Measurements from ENCODE around the gene CCL1.

DNA sequence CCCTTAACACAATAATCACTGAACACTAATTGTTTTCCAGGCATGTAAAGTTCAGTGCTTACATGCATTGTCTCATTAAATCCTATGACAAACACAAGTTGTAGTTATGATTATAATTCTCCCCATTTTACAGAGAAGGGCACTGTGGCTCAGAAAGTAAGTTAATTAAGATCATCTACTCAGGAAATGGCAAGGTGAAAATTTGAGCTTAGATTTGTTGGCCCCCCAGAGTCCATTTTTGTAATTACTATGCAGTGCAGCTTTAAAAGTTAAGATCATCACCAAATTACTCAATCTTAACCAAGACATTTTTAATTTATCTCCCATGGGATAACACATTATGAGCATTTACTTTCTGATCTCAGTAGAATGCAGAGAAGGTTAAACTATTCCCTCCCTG, 34.2 kb upstream of the CCL1 start:
- TF ChIP-seq, protein P1, sequence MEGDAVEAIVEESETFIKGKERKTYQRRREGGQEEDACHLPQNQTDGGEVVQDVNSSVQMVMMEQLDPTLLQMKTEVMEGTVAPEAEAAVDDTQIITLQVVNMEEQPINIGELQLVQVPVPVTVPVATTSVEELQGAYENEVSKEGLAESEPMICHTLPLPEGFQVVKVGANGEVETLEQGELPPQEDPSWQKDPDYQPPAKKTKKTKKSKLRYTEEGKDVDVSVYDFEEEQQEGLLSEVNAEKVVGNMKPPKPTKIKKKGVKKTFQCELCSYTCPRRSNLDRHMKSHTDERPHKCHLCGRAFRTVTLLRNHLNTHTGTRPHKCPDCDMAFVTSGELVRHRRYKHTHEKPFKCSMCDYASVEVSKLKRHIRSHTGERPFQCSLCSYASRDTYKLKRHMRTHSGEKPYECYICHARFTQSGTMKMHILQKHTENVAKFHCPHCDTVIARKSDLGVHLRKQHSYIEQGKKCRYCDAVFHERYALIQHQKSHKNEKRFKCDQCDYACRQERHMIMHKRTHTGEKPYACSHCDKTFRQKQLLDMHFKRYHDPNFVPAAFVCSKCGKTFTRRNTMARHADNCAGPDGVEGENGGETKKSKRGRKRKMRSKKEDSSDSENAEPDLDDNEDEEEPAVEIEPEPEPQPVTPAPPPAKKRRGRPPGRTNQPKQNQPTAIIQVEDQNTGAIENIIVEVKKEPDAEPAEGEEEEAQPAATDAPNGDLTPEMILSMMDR (conservative IDR thresholded peaks at IDR 0.05), result no peak
- TF ChIP-seq EZH2 (IDR thresholded peaks at IDR 0.05; ENCODE audit: low read depth), result no peak
